Coronary artery (tissue), 2 donors: ENCODE measurements around the gene CAMK2D.

Experiments used
- DNase-seq: peaks from one replicate; pipeline ENCODE4 v3.0.0-alpha.2; 2017; ENCODE audit warnings: low spot score
- H3K27ac ChIP-seq, 2 donors: fragments of 200-600 bp; sonication (generic); one replicate each; pipeline ENCODE4 v1.5.1; 2016 to 2019
- H3K4me3 ChIP-seq: fragments of 200-600 bp; sonication (generic); 2 replicates; pipeline ENCODE4 v1.5.1; 2016; ENCODE audit warnings: mild to moderate bottlenecking, moderate library complexity
- CTCF ChIP-seq: fragments of 200-600 bp; sonication (generic); IDR thresholded peaks from one replicate; pipeline ENCODE4 v1.5.1; 2019; ENCODE audit warnings: antibody characterized with exemption

CAMK2D gene

GRCh38 chr4:113636877-113637276, 124.7 kb downstream of the CAMK2D start:
- DNase-seq: no peak
- Histone ChIP-seq H3K27ac (peak overlapping the region; percentile 10 to 73), H3K4me3 (no peak overlapping the region)
- TF ChIP-seq CTCF: no peak

DNA sequence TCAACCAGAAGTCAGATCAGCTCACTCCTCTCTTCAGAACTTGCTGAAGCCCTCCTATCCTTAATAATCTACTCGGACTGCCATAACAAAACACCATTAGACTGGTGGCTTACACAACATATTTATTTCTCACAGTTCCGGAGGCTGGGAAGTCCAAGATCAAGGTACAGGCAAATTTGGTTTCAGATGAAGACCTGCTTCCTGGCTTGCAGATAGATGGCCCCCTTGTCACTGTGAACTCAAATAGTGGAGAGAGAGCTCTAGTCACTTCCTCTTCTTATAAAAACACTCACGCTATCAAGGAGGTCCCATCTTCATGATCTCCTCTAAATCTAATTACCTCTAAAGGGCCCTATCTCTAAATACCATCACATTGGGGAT, 125.1 kb downstream of the CAMK2D start:
- TF ChIP-seq CTCF: no peak
- DNase-seq: no peak
- Histone ChIP-seq H3K27ac (peak overlapping the region; percentile 10 to 73), H3K4me3 (peak overlapping the region; percentile 22)

GRCh38 chr4:113635739-113636437, 125.7 kb downstream of the CAMK2D start:
- DNase-seq: no peak
- Histone ChIP-seq H3K4me3 (peak overlapping the region; percentile 22), H3K27ac (peak overlapping the region; percentile 17 to 73)
- no peak for TF ChIP-seq CTCF

GRCh38 chr4:113634081-113634969, 127.2 kb downstream of the CAMK2D start:
- no peak for DNase-seq

DNA sequence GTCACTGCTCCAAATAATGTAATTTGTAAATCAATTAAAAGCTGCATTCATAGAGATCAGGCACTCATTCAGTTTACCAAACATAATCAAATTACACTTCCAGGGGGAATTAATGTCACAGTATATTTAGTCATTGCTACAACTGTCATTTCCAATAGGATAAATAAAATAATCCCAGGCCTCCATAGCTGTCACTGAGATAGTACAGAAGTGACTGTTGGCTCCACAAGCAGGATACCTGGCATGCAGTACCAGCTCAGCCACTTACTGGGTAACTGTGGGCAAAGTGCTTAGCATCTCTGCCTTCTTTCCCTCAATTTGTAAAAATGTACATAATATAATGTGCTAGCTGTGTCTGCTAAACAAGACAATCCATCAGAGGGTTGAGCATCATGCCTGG, 128.1 kb downstream of the CAMK2D start:
- Histone ChIP-seq H3K4me3 (no peak overlapping the region), H3K27ac (no peak overlapping the region)
- TF ChIP-seq CTCF: no peak
- DNase-seq: no peak

More at GRCh38 chr4:113634081-113634969, 127.2 kb downstream of the CAMK2D start:
- no peak for TF ChIP-seq CTCF
- Histone ChIP-seq H3K27ac (peak overlapping the region in 1 of 2 donors; percentile 24), H3K4me3 (no peak overlapping the region)

GRCh38 chr4:113628711-113629110, 132.8 kb downstream of the CAMK2D start:
- Histone ChIP-seq H3K27ac (no peak overlapping the region), H3K4me3 (no peak overlapping the region)
- no peak for TF ChIP-seq CTCF
- DNase-seq: no peak
